IMR-90 (cell line): ENCODE measurements around the gene FOXL3.

ENCODE experiments used
- CHD1 ChIP-seq: IDR thresholded peaks from 2 replicates; pipeline ENCODE4 v1.6.1; 2012; ENCODE audit warnings: low read depth, low read length, improper control_type of control experiment
- CTCF ChIP-seq: conservative IDR thresholded peaks from 2 replicates; pipeline ENCODE4 v1.5.1; 2012; ENCODE audit warnings: mild to moderate bottlenecking, low read depth, low read length, improper control_type of control experiment
- MAZ ChIP-seq: IDR thresholded peaks from 2 replicates; pipeline ENCODE4 v1.6.1; 2012; ENCODE audit warnings: low read depth, mild to moderate bottlenecking, low read length, improper control_type of control experiment, moderate library complexity, borderline replicate concordance
- POLR2A ChIP-seq: IDR thresholded peaks from 2 replicates; pipeline ENCODE4 v1.6.1; 2012; ENCODE audit warnings: mild to moderate bottlenecking, low read depth, low read length
- RAD21 ChIP-seq: IDR thresholded peaks from 2 replicates; pipeline ENCODE4 v1.6.1; 2012; ENCODE audit warnings: low read length, improper control_type of control experiment
- USF2 ChIP-seq: fragments of 150-350 bp; IDR thresholded peaks from 2 replicates; pipeline ENCODE4 v1.6.1; 2017; ENCODE audit warnings: mild to moderate bottlenecking, antibody characterized with exemption, low read length, low read depth

- no peak for TF ChIP-seq USF2
- no peak for TF ChIP-seq CTCF
- TF ChIP-seq CHD1, result no peak
- TF ChIP-seq MAZ, result no peak
- TF ChIP-seq RAD21, result no peak
- TF ChIP-seq POLR2A, result no peak
Measured at GRCh38 chr7:333393-333764, 43.4 kb downstream of the FOXL3 start.
